SHP77 treated with DMSO at 0.1 percent for 48 hours (cell line): ENCODE data around the gene CHRM1.
A peak's percentile ranks its signal among the peaks of the same experiment; 100 is the strongest.

ENCODE experiments used
- DNase-seq: peaks from one replicate; lab custom pipeline; 2025; lab: John Stamatoyannopoulos, UW

The CHRM1 gene

DNA sequence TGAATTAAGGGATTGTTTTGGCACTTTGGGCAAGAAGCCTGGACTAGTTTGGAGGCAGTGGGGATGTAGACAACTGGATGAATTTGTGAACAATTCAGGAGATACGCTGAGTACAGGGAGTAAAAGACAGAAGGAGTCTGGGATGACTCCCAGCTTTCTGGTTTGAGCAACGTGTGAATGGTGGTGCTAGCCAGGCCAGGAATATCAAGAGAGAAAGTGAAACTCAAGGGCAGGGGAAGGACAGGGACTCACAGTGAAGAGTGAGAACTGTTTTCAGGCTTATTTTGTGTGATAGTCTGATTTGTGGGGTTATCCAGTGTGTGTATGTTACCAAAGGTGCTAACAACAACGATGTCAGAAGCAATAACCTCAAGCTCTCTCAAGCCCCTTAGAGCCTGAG is 15.9 kb downstream of the CHRM1 start:
- DNase-seq, result no peak

GRCh38 chr11:62902932-62903331 is 18.2 kb downstream of the CHRM1 start:
- DNase-seq, result no peak

DNA sequence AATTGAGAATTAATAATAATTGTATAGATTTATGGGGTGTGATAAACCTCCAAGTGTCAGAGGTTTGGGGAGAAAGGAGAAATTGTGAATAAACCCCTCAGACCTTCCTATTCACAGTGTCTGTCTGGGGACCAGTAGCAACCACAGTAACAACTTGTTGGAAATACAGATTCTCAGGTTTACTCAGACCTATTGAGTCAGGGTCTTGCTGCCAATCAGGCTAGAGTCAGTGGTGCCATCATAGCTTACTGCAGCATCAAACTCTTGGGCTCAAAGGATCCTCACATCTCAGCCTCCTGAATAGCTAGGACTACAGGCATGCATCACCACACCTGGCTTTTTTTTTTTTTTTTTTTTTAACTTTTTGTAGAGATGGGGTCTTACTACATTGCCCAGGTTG is 23.1 kb downstream of the CHRM1 start:
- no peak for DNase-seq

GRCh38 chr11:62897311-62897710 is 23.9 kb downstream of the CHRM1 start:
- no peak for DNase-seq

- no peak for DNase-seq
Observed at GRCh38 chr11:62896049-62896448, 25.1 kb downstream of the CHRM1 start.

GRCh38 chr11:62895501-62895900 is 25.7 kb downstream of the CHRM1 start:
- DNase-seq, result no peak

DNA sequence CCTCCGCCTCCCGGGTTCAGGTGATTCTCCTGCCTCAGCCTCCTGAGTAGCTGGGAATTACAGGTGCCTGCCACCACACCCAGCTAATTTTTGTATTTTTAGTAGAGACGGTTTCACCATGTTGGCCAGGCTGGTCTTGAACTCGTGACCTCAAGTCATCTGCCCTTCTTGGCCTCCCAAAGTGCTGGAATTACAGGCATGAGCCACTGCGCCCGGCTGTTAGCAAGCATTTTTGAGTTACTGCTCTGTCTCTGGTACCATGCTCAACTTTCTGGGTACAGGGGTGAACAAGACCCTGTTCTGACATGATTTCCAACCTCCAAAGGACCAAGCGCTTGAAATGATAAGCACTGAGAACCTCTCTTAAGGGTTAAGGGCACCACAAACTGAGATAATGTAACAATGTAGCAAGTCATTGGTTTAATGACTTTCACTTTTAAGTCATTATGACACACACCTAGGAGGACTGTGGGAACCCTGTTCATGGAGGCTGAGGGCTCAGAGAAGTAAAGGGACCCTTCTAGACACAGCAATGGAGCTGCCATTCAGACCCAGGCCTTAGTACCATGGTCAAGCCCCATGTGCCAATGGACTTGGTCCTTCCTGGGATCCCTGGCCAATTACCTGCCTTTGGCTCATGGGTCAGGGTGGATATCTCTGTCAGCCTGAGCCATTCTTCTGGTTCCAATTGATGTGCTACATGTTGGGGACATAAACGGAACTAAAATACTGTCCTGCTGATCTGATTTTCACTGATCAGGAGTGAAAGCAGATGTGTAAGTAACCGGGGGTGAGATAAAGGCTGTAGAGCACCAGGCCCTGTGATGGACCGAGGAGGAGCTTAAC is 28.9 kb downstream of the CHRM1 start:
- no peak for DNase-seq

DNA sequence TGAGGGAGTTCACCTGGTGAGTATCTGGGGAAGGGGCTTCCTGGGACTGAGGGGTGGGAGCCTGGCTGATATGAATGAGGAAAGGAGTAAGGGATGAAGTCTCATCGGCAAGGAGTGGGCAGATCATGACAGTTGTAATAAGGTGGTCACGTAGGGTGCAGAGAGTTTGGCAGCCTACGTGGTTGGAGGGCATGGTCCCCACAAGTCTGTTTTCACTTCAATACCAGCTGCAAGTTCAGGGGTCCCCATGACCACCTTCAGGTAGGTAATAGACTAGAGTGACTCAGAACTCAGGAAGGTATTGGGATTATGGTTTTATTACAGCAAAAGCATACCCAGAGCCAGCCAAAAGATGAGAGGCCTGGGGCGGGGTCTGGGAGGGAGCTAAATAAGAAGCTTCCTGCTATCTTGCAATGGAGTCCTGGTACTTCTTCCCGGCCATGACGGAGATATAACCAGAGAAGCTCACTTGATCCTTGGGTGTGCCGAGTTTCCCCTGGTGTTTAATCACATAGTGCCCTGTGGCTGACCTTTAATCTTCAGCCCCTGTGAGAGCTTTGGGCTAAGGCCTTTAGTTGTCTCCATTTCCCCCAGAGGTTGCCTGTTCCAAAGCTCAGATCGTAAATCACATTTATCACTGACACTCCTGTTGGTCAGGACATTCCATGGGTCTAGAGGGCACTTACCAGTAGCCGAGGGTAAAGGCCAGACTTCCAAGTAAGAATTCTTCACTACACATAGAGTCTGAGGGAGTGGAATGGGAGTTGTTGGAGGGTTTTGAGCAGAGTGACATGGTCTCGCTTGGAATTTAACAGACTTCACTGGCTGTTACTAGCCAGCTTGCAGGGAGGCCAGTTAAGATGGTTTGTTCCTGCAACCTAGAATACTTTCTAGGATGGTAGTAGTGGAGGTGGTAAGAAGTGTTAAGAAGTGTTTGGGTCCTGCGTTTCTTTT is 31.4 kb downstream of the CHRM1 start:
- DNase-seq, result no peak

DNA sequence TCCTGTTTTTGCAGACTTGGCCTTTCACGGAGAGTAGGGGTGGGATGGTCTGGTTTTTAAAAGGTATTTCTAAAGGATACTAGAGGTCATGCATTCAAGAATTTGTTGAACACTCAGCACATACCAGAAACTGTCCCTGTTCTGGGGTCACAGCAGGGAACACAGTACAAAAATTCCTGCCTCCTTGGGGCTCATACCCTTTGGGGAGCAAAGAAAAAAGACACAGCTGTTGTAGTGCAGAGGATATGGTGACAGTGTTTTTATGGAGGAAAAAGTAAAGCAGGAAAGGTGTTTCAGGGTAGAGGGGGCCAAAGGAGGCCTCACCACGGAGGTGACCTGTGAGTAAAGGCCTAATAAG is 32.1 kb downstream of the CHRM1 start:
- DNase-seq, result no peak

- no peak for DNase-seq
Observed at GRCh38 chr11:62888406-62888805, 32.8 kb downstream of the CHRM1 start.

DNA sequence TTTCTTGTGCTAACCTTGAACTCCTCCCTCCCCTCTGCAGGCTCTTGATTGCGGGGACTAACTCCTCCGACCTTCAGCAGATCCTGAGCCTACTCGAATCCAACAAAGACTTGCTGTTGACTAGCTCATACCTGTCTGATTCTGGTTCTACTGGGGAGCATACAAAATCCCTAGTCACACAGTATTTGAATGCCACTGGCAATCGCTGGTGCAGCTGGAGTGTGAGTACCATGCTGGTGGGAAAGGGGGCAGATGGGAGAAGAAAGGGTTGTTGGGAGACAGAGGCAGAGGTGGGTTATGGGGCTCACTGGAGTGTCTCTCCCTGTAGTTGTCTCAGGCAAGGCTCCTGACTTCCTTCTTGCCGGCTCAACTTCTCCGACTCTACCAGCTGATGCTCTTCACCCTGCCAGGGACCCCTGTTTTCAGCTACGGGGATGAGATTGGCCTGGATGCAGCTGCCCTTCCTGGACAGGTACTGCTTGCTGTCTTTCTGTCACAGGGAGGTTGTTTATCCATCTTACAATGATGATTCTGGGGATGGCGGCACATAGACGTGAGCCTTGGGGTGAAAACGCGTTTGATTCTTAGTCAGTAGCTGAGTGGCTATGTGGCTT is 35.9 kb downstream of the CHRM1 start:
- DNase-seq, result no peak

DNA sequence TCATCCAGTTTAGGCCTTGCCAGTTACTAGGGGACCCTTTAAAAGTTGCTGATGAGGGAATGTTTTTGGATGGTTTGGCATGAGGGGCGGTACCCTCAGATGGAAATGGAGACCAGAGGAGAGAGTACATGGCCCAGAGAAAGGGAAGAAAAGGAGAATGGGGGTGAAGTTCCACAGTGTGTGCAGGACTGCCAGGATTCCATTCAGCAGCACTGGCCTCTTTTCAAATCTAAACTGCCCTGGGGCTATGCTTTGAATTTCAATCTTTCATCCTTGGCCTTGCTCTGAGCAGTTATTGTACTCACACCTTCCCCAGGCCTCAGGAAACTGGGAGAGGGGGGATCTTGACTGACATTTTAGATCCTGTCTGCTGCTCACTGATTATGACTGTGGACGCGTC is 37.5 kb downstream of the CHRM1 start:
- DNase-seq, result no peak

GRCh38 chr11:62882788-62883501 is 38.2 kb downstream of the CHRM1 start:
- DNase-seq, result no peak

DNA sequence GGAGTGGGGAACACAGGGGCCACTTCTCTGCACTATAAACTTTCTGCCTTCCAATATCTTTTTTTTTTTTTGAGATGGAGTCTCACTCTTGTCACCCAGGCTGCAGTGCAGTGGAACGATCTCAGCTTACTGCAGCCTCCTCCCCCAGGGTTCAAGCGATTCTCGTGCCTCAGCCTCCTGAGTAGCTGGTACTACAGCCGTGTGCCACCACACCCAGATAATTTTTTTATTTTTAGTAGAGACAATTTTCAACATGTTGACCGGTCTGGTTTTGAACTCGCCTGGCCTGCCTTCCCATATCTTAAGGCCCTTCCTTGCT is 38.8 kb downstream of the CHRM1 start:
- DNase-seq, result no peak

GRCh38 chr11:62881579-62882430 is 39.4 kb downstream of the CHRM1 start:
- peak; percentile 51 for DNase-seq

DNA sequence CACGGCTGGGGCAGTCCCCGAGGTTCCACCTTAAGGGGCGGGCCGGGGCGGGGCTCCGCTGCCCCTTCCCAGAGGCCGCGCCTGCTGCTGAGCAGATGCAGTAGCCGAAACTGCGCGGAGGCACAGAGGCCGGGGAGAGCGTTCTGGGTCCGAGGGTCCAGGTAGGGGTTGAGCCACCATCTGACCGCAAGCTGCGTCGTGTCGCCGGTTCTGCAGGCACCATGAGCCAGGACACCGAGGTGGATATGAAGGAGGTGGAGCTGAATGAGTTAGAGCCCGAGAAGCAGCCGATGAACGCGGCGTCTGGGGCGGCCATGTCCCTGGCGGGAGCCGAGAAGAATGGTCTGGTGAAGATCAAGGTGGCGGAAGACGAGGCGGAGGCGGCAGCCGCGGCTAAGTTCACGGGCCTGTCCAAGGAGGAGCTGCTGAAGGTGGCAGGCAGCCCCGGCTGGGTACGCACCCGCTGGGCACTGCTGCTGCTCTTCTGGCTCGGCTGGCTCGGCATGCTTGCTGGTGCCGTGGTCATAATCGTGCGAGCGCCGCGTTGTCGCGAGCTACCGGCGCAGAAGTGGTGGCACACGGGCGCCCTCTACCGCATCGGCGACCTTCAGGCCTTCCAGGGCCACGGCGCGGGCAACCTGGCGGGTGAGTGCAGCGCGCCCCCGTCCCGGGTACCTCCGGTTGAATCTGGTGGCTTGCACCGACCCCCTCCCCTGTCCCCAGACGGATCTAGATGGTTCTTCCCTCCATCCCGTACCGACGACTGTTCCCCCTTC is 40.2 kb downstream of the CHRM1 start, which contains the start of gene SLC3A2:
Gene SLC3A2 (plus strand): TSS at position 94 of the 776 bp plus-strand sequence. CDS start 128 bp downstream, at position 222.
- peak; percentile 51 for DNase-seq

DNA sequence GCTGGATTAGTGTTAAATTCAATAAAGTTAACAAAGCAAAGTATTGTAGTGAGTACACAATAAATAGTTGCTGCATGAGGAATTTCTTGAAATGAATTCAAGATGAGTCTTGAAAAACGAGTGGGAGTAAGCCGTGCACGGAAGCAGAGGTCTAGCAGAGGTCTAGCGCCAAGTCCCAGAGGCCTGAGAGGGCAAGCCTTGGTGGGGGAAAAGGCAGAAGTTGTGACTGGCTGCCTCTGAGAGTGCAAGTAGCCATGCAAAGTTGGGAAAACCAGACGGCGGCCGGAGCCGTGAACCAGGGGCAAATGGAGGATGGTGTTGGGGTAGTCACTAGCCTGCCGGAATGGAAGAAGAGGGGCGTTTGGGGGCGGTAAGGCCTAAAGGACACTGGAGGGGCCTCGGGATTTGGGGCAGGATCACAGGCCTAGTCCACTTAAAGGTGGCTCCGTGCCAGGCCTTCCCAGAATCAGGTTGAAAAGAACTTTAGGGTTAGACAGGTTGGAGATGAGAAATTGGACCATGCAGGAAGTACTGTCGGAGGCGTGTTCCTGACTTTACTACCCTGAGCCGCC is 40.8 kb downstream of the CHRM1 start:
- no peak for DNase-seq

GRCh38 chr11:62879235-62879978 is 41.8 kb downstream of the CHRM1 start:
- DNase-seq, result no peak

DNA sequence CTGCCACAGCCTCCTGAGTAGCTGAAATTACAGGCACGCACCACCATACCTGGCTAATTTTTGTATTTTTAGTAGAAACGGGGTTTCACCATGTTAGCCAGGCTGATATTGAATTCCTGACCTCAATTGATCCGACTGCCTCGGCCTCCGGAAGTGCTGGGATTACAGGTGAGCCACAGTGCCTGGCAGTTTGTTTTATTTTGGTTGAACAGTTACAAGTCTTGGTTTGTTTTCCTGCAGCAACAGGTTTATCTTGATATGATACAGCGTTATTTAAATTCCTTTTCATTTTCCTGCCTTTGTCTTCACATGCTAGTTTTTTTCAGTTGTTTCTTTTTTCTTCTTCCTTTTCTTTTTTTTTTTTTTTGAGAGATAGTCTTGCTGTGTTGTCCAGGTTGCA is 44.5 kb downstream of the CHRM1 start:
- no peak for DNase-seq
